Measurements from ENCODE around the gene PSD4. TPM values are rescaled to one million over a fixed set of nuclear protein-coding genes. Genes with fewer than 3 reads are reported as not detected.

Gene PSD4
- total and polyA plus RNA-seq, 2 of the 8 experiments (the other 6 are each of a cell fraction or from before 2014, with no cell fraction given), result 0.53 to 1.2 TPM

DNA sequence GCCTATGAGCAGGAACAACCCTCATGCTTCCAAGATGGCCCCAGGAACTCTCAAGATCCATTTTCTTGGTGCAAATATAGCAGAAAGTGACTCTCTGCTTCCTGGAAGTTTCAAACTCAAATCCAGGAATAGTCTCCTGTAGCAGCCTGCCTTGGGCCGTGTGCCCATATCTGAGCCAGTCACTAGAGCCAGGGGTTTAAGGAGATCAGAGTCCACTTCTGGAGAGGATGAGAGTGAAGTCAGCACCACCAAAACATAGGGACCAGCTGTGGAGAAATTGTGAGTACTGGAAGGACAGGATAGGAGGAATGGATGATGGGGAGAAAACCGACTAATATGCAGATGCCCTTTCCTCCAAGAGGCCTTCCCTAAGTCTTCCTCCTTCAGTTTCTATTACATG, 33.2 kb downstream of the PSD4 start:
- no peak overlapping the region for H4K8ac ChIP-seq (ENCODE audit: extremely low read depth, insufficient read depth, low read length)
- H3K27me3 ChIP-seq (replicated peaks in 1 of 4; ENCODE audit: control insufficient read depth in 3 of 4, extremely low read depth in 1 of 4, insufficient read depth in 3 of 4, low read length in 3 of 4), result no peaks in the 10 kb centered on the region
- no peak overlapping the region for H2AK5ac ChIP-seq (ENCODE audit: low read depth, low read length)
- H2BK15ac ChIP-seq (ENCODE audit: low read length), result no peak overlapping the region
- no peaks in the 10 kb centered on the region for H3K36me3 ChIP-seq (ENCODE audit: control insufficient read depth in 2 of 4, insufficient read depth in 4 of 4, low read length in 3 of 4)
- no peak overlapping the region for H2BK120ac ChIP-seq (replicated peaks; ENCODE audit: low read depth, low read length)
- no peak overlapping the region for H2BK5ac ChIP-seq (ENCODE audit: low read depth, low read length)
- H3K27ac ChIP-seq (ENCODE audit: low read depth, low read length), result no peak overlapping the region
- no peak overlapping the region for H2BK12ac ChIP-seq (ENCODE audit: low read depth, low read length)
- 93% methylated on average over 2 of the region's 2 CpGs; no CpG with 5 or more reads in 1 of the 2 experiments for WGBS, 2 experiments (ENCODE audit: extremely low coverage in 1 of 2, insufficient coverage in 1 of 2, insufficient read length in 1 of 2, insufficient replicate concordance in 2 of 2, low coverage in 1 of 2, low lambda C conversion rate in 2 of 2, missing lambda C conversion rate in 1 of 2)
- H3K9ac ChIP-seq (replicated peaks in 1 of 4; ENCODE audit: extremely low read depth in 1 of 4, low read depth in 3 of 4, low read length in 3 of 4), result no peak overlapping the region
- no peak overlapping the region for H3K18ac ChIP-seq (ENCODE audit: extremely low read depth, low read length)
- no peak overlapping the region for H3K56ac ChIP-seq (replicated peaks; ENCODE audit: insufficient read length, low read depth, low read length)
- H3K23me2 ChIP-seq (ENCODE audit: low read depth, low read length), result no peaks in the 10 kb centered on the region
- H3K79me2 ChIP-seq (ENCODE audit: control insufficient read depth in 1 of 2, insufficient read depth in 2 of 2, low read length in 2 of 2), result no peaks in the 10 kb centered on the region
- H4K5ac ChIP-seq (ENCODE audit: insufficient read length, low read depth, low read length), result no peak overlapping the region
- CTCF ChIA-PET (ENCODE audit: partially characterized antibody), result interaction anchor here (1.0 to 11.5 kb wide), 11 partner anchors 13 to 183 kb away, joined by 3 to 253 read pairs (median 17); no protein-coding TSS in a partner anchor
- H3K4me1 ChIP-seq (replicated peaks in 1 of 4; ENCODE audit: control insufficient read depth in 3 of 4, insufficient read depth in 4 of 4, low read length in 3 of 4), result no peaks in the 10 kb centered on the region; a peak in 1 of 7 replicates
- DNase-seq (ENCODE audit: low read depth in 1 of 2, low spot score in 2 of 2) (no peak), FAIRE-seq (no peak)
- H3K23ac ChIP-seq (ENCODE audit: insufficient read length), result no peak overlapping the region
- POLR2A ChIA-PET (ENCODE audit: partially characterized antibody), result no interaction called here
- H4K20me1 ChIP-seq (replicated peaks in 1 of 2; ENCODE audit: control insufficient read depth in 1 of 2, insufficient read depth in 2 of 2, low read length in 2 of 2), result no peaks in the 10 kb centered on the region
- H4K91ac ChIP-seq (replicated peaks; ENCODE audit: insufficient read length, low read length), result no peak overlapping the region
- TF ChIP-seq, protein P1, sequence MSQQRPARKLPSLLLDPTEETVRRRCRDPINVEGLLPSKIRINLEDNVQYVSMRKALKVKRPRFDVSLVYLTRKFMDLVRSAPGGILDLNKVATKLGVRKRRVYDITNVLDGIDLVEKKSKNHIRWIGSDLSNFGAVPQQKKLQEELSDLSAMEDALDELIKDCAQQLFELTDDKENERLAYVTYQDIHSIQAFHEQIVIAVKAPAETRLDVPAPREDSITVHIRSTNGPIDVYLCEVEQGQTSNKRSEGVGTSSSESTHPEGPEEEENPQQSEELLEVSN (IDR thresholded peaks at IDR 0.05), result no peak
- TF ChIP-seq KDM4A (IDR thresholded peaks at IDR 0.05; ENCODE audit: low read depth, low read length, severe bottlenecking), result no peak
- no peak for TF ChIP-seq HDAC6 (IDR thresholded peaks at IDR 0.05; ENCODE audit: low read depth, low read length)
- TF ChIP-seq SP1 (IDR thresholded peaks at IDR 0.05; ENCODE audit: low read depth, low read length), result no peak
- TF ChIP-seq POU5F1 (IDR thresholded peaks at IDR 0.05; ENCODE audit: low read depth, low read length), result no peak
- no peak for TF ChIP-seq RFX5 (IDR thresholded peaks at IDR 0.05; ENCODE audit: borderline replicate concordance, low read depth, low read length)
- TF ChIP-seq NRF1 (IDR thresholded peaks at IDR 0.05; ENCODE audit: low read depth, low read length), result no peak
- no peak for TF ChIP-seq EP300 (IDR thresholded peaks at IDR 0.05; ENCODE audit: borderline replicate concordance in 1 of 2, low read depth in 2 of 2, low read length in 2 of 2)
- no peak for TF ChIP-seq SUZ12 (IDR thresholded peaks at IDR 0.05; ENCODE audit: low read length)
- no peak overlapping the region for H3K4me3 ChIP-seq (ENCODE audit: extremely low read depth in 1 of 4, insufficient read depth in 2 of 4, low read depth in 3 of 4, low read length in 4 of 4)
- H3K4ac ChIP-seq (replicated peaks; ENCODE audit: insufficient read length, low read depth, low read length), result no peak overlapping the region
- H3K14ac ChIP-seq (ENCODE audit: insufficient read length), result no peak overlapping the region
- no peaks in the 10 kb centered on the region for H3K9me3 ChIP-seq (ENCODE audit: insufficient read depth in 2 of 2, low read depth in 1 of 2, low read length in 1 of 2)
- H3K4me2 ChIP-seq (ENCODE audit: insufficient read depth in 1 of 2, low read depth in 2 of 2, low read length in 2 of 2), result no peak overlapping the region
- no peak overlapping the region for H2BK20ac ChIP-seq (ENCODE audit: low read length)
- H2AFZ ChIP-seq (ENCODE audit: low read length), result no peak overlapping the region
- no peaks in the 10 kb centered on the region for H3K79me1 ChIP-seq (ENCODE audit: low read depth, low read length)
